CMK (cell line): ENCODE results near the gene IDH3G.
A peak's percentile ranks its signal among the peaks of the same experiment; 100 is the strongest.

Experiments used
- DNase-seq: peaks from one replicate; pipeline ENCODE4 v3.0.0-alpha.2; 2010; ENCODE audit warnings: low read depth

The IDH3G gene

DNA sequence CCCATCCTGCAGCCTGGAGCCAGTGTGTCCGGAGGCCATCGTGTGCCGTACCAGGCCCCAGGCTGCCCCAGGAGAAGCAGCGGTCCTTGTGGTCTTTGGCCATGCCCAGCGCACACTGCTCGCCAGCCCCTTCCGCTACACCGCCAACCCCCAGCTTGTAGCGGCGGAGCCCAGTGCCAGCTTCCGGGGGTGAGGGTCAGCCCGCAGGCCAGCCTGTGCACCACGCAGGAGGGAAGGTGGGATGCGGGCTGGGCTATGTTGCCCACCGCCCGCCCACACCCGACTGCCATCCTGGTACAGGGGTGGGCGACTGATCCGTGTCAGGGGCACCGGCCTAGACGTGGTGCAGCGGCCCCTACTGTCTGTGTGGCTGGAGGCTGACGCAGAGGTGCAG, 21.0 kb downstream of the IDH3G start:
- DNase-seq = no peak

DNA sequence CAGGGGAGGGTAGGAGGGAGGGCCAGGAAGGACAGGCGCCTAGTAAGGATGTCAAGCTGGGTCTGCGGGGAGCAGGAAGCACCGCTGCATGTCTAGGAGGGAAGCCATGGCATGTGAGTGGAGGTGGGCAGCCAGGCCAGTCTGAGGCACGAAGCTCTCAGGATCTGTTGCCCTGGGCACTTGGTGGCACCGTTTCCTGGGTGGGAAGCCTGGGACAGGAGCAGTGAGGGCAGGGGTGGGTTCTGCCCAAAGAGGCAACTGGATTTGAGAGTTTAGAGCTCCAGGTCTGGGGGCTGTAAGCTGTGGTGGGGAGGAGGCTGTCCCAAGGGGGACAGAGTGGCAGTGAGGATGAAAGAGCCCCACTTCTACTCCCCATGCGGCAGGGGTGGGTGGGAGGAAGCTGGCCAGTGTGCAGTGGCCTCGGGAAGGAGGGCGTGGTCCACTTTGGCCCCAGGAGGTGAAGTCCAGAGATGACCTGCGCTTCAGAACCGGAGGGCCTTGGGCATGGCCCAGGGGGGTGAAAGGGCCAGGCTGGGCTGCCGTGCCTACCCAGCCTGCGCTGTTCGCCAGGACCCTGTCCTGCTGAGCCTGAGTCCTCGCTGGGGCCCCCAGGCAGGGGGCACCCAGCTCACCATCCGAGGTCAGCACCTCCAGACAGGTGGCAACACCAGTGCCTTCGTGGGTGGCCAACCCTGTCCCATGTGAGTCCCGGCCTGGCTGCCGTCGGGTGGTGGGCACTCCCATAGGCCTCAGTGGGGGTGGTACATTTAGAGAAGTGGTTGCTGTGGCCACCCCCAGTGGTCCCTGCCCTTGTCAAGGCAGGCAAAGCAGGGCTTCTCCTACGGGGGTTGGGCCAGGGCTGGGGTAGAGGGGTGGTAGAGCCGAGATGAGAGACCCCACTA, 21.6 kb downstream of the IDH3G start:
- no peak for DNase-seq

DNA sequence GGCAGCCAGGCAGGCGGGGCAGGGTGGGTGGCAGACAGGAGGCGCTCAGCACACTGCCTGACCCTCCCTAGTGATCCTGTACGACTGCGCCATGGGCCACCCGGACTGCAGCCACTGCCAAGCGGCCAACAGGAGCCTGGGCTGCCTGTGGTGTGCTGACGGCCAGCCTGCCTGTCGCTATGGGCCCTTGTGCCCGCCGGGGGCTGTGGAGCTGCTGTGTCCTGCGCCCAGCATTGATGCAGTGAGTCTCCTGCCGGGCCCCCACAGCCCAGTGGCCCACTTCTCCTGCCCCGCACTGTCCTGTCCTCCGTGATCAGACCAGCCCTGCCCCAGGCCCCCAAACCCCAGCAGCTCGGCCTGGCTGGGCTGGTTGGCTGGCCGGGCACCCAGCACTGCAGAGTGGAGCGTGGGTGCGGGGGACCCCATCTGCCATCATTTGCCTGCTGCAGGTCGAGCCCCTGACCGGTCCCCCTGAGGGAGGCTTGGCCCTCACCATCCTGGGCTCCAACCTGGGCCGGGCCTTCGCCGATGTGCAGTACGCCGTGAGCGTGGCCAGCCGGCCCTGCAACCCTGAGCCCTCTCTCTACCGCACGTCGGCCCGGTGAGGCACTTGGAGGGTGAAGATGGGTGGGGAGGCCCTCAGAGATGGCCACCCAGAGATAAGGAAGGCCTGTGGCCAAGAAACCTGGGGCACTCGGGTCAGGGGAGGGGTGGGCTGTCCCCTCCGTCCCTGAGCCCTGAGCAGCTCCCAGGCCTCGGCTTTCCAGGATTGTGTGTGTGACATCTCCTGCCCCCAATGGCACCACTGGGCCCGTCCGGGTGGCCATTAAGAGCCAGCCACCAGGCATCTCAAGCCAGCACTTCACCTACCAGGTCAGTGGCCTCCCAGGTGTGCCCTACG, 22.5 kb downstream of the IDH3G start:
- DNase-seq = no peak

DNA sequence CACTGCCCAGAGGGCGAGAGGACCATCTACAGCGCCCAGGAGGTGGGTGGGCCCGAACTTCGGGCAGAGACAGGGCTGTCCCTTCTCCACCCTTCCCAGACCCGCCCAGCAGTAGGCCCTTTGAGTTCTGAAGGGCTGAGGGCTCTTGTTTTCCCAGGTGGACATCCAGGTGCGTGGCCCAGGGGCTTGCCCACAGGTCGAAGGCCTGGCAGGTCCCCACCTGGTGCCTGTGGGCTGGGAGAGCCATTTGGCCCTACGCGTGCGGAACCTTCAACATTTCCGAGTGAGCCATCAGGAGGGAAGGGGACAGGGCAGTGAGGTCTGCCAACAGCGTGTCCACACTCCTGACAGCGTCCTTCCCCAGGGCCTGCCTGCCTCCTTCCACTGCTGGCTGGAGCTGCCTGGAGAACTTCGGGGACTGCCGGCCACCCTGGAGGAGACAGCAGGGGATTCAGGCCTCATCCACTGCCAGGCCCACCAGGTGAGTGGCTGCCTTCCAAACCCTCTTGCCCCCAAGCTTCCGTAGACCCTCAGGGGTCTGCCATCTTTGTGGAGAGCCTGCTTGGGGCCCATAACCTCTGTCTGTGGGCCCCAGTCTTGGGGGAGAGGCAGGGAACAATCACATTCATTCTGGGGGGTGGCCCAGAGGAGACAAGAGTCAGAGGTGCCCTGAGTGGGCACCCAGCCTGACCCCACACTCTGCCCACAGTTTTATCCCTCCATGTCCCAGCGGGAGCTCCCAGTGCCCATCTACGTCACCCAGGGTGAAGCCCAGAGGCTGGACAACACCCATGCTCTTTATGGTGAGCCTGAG, 23.4 kb downstream of the IDH3G start:
- DNase-seq = no peak

DNA sequence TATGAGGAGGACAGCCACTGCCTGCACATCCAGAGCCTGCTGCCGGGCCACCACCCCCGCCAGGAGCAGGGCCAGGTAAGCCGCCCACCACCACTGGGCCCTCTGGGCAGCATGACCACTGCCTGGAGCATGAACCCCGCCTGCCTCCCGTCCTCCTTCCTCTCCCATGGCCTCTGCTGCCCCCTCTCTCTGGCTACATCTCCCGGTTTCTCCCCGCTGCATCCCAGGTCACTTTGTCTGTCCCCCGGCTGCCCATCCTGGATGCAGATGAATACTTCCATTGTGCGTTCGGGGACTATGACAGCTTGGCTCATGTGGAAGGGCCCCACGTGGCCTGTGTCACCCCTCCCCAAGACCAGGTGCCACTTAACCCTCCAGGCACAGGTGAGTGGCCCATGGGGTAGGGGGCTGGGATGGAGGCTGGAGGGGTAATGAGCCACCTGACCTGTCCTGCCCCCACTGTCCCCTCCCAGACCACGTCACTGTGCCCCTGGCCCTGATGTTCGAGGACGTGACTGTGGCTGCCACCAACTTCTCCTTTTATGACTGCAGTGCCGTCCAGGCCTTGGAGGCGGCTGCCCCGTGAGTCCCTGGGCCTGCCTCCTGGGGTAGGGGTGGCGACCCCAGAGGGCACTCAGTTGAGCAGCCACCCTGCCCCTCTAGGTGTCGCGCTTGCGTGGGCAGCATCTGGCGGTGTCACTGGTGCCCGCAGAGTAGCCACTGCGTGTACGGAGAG, 24.1 kb downstream of the IDH3G start:
- DNase-seq = no peak

DNA sequence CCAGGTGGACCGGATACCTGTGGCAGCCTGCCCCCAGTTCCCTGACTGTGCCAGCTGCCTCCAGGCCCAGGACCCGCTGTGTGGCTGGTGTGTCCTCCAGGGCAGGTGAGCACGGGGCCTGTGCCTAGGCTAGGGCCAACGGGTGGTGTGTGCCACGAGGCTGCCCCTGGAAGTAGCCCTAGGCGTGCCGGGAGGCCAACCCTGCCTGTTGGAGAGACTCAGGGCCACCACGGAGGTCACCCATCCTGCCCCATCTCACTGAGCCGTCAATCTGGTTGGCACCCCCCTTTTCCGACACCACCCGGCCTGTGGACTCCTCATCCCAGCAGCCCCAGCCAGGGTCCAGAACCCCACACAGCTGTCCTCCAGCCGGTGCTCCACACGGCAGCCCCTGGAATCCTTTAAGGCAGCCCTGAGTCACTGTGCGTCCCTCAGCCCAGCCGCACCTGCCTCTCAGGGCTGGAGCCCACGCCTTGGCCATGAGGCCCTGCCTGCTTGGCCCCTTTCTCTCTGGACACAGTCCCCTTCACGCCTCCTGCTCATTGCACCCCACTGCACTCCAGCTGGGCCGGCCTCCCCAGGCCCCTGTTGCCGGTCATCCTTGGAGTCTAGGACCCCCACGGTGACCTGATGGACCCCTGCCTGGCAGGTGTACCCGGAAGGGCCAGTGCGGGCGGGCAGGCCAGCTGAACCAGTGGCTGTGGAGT, 24.9 kb downstream of the IDH3G start:
- DNase-seq = no peak

DNA sequence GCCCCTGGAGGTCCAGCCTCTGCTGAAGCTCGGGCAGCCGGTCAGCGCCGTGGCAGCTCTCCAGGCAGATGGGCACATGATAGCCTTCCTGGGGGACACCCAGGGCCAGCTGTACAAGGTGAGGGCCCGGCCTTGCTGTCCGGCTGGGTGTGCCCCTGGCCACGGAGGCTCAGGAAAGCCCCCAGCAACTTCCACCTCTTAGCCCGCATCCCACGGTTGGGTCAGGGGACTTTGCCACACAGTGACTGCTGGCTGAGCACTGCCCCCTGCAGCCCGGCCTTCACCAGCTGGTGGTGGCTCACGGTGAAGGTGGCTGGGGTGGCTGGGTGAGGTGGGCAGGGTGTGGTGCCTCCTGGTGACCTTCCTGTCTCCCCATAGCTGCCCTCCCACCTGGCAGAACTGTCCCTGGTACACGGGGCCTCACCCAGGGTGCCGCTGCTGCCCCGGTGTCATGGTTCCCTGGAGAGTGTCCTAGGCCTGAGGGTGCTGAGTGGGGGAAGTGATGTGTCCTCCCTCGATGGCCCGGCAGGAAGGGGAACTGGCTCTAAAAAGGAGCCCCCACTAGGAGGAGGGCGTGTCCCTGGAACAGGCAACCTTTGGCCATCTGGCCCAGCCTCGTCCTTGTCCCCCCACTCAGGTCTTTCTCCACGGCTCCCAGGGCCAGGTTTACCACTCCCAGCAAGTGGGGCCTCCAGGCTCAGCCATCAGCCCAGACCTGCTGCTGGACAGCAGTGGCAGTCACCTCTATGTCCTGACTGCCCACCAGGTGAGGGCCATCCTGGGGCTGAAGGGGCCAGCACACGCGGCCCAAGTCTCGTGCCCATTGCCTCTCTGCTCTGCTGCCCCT, 25.6 kb downstream of the IDH3G start:
- no peak for DNase-seq

DNA sequence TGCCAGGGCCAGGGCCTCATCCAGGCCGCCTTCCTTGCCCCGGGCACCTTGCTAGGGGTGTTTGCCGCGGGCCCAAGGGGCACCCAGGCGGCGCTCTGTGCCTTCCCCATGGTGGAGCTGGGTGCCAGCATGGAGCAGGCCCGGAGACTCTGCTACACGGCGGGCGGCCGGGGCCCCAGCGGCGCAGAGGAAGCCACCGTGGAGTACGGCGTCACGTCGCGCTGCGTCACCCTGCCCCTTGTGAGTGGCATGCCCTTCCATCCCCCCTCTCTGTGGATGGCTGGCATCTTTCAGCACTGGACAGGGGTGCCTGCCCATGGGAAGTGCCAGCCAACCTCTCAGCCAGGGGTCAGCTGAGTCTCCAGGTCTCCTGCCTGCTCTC, 26.5 kb downstream of the IDH3G start:
- no peak for DNase-seq

DNA sequence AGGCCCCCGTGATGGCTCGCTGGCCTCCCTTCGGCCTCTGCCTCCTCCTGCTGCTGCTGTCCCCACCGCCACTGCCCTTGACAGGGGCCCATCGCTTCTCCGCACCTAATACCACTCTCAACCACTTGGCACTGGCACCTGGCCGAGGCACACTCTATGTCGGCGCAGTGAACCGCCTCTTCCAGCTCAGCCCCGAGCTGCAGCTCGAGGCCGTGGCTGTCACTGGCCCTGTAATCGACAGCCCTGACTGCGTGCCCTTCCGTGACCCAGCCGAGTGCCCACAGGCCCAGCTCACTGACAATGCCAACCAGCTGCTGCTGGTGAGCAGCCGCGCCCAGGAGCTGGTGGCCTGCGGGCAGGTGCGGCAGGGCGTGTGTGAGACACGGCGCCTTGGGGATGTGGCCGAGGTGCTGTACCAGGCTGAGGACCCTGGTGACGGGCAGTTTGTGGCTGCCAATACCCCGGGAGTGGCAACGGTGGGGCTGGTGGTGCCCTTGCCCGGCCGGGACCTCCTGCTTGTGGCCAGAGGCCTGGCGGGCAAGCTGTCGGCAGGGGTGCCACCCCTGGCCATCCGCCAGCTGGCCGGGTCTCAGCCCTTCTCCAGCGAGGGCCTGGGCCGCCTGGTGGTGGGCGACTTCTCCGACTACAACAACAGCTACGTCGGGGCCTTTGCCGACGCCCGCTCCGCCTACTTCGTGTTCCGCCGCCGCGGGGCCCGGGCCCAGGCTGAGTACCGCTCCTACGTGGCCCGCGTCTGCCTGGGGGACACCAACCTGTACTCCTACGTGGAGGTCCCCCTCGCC, 27.1 kb downstream of the IDH3G start:
- no peak for DNase-seq

DNA sequence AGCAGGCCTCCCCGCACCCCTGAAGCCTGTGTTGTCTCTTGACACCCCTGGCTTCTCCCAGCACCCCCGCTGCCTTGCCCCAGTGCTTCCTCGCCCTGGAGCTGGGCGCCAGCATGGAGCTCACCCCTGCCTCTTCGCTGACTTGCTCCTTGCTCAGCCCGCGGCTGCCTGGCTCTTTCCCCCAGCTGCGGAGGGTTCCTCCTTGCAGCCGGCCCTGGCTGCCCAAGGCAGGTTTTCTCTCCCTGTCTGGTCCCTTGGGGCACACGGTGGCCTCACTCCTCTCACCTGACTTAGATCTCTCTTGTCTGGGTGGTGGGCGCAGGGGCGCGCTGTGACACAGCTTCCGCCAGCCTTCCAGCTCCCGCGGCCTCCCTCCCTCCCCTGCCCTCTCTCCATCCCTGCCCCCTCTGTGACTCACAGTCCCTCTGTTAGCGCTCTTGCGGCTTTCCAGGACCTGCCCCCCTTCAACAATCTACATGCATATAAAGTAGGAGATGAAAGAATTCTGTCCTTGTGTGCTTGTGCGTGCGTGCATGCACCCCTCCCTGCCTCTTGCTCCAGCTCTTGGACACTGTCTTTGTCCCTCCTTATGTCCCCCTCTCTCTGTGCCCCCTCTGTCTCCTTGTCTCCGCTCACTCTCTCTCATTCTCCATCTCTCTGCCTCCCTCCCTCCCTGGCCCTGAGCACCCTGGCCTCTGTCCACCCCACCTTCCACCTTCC, 27.9 kb downstream of the IDH3G start:
- DNase-seq = no peak

DNA sequence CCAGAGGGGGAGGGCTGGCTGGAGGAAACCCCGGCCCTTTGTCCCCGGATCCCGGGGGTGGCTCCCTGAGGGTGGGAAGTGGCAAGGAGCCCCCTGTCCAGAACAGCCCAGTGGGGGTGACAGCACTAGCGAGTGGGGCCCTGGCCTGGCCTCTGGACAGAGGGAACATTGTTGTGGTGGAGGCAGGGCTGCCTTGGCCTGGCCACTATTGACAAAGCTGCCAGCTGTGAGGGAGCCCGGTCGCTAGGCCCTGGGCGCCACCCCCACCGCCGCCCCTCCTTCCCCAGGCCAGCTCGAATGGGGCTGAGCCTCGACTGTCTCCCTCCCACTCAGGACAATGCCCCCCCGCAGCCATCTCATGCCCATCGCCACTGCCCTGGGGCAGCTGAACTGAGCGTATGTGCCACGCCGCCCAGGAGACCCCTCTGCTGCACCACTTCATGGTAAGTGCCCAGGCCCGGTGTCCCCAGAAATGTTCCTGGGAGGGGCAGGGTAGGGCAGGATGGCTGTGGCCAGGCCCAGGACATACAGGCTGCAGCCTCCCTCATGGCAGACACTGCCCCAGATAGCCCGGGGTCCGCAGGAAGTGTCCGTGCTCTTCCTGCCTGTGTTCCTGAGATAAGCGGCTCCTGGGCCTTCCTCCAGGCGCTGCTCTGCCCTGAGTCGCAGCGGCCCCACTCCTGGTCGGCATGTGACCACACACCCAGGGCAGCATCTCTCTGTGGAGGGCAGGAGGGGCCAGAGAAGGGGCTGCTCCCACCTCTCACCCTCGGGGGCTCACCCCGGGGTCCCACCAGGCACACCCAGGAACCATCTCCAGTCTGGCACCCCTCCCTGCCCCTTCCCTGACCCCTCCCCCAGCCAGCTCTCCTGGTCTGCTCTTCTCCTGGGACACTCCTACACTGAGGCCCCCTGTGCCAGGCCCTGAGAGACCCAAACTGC, 28.8 kb downstream of the IDH3G start:
- DNase-seq = peak; percentile 67

DNA sequence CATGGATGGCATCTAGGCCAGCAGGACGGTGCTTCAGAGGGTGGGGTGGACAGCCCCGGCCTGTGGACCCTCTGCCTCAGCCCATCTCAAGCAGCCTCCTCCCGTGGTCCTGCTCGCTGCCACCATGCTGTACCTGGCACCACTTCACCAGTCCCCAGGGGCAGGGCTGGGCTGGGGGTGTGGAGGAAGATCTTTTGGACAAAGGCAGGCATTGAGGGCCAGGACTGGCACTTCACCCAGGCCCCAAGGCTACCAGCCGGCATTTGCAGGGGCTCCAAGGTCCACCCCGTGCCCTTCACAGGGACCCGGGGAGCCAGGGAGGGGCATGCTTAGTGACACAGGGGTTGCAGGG, 29.4 kb downstream of the IDH3G start:
- DNase-seq = no peak

DNA sequence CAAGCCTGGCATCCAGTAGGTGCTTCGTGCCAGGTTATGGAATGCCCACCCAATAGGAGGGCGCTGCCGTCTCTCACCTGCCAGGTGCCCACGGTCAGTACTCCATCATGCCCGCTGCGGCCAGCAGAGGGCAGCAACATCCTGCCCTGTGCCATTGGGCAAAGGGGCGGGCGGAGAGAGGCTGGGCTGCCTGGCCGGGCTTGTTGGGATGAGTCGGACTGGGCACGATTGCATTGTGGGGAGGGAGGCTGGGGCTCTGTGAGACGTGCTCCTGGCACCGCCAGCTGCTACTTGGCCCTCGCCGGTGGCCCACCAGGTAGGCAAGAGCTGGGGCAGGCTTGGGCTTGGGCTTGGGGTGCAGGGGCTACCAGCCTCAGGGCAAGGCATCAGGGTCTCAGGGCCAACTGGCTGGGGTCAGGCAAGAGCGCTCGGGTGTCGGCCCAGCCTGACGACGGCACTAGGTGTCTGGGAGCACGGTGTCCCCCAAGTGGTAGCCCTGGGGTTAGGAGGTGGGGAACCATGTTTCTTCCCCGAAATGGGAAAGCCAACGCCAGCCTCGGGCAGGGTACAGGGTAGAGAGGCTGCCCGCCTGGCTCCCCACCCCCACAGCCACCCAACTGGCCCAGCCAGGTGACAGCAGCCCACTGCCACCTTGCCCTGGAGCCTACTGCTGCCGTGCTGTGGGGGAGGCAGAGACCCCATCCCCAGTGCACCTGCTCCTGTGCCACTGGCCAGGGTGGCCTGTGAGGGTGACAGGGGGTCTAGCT, 30.0 kb downstream of the IDH3G start, which contains the start of gene PLXNB3:
Gene PLXNB3, plus strand, starts transcription at position 261 of the 767 bp plus-strand sequence. CDS start 1,287 bp downstream, outside the sequence.
- no peak for DNase-seq

DNA sequence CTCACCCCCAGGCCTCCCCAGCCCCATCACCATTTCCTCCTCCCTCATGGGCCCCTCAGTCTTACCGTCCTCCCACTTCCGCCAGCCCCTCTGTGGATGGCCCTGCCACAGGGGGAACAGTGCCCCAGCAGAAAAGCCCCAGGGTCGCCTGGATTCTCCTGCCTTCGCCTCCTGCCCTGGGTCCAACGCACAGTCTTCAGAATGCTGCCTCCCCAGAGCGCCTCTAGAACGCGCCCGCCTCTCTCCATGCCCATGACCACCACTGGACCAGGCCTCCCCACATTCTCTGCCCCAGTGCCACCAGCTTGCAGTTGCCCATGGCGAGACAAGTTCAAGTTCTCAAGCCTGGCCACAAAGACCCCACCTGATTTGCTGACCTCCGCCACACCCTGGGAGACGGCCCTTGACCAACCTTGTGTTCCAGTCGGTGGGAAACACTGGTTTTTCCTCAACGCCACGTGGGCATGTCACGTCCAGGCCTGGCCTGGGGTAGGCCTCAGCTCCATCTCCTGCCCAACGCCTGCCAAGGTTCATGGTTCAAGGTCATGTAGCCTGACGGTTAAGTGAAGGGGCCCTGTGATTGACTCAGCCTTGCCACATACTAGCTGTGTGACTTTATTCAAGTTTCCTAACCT, 30.8 kb downstream of the IDH3G start:
- no peak for DNase-seq

DNA sequence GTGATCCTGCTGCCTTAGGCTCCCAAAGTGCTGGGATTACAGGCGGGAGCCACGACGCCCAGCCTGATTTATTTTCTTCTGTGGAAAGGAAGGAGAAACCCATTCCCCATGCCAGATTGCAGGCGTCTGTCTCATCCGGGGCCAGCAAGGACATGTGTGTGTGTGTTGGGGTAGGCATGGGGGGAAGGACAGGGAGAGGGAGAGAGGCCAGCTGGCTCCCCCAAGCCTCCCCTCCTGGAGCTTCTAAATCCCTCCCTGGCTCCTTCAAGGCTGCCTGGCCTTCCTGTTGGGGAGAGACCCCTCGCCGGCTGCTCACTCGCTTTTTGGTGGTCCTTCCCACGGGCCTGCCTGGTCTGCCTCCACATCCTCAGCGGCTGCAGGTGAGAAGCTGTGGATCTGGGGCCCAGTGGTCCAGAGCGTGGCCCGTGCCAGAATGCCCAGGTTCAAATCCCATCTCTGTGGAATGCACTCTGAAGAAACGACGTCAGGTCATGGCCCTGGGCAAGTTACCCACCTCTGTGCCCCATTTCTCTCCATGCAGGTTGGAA, 31.5 kb downstream of the IDH3G start:
- DNase-seq = no peak

DNA sequence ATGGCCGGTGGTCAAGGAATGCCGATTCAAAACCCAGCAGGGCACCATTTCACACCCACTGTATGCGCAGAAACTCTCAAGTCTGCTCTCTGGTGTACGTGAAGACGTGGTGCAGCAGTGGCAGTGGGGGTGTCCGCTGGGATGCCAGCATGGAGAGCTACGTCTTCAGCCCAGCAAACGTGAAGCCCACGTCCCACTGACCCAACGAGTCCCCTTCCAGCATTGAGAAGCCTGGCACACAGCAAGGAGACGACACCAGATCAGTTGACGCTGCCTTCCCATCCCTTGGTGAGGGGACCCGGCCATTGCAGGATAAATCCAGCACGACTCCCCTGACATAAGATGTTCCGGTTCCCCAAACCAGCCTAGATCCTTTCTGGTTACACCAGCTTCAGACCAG, 32.3 kb downstream of the IDH3G start:
- no peak for DNase-seq
